ENCODE results near the gene COQ9.
"Not testable (repeated sequence)": the region's sequence is repeated elsewhere in the genome, so short reads cannot be mapped to it uniquely, and the experiment has no call there.

The COQ9 gene

GRCh38 chr16:57427824-57428223 is 19.5 kb upstream of the COQ9 start:
- H3K27me3 ChIP-seq (ENCODE audit: control insufficient read depth, insufficient read depth, low read length): no peaks in the 10 kb centered on the region
- H3K9me3 ChIP-seq (ENCODE audit: control insufficient read depth, insufficient read depth, low read length): no peaks in the 10 kb centered on the region
- no peak overlapping the region for H3K27ac ChIP-seq (ENCODE audit: low read depth, low read length)
- H3K4me3 ChIP-seq (ENCODE audit: low read depth, low read length): no peak overlapping the region
- no peaks in the 10 kb centered on the region for H3K4me1 ChIP-seq (ENCODE audit: control insufficient read depth, insufficient read depth, low read length)
- H3K9ac ChIP-seq (ENCODE audit: low read depth, low read length): no peak overlapping the region
- H3K36me3 ChIP-seq (ENCODE audit: control insufficient read depth, insufficient read depth, low read length): peaks cover 55% of the 10 kb centered on the region

DNA sequence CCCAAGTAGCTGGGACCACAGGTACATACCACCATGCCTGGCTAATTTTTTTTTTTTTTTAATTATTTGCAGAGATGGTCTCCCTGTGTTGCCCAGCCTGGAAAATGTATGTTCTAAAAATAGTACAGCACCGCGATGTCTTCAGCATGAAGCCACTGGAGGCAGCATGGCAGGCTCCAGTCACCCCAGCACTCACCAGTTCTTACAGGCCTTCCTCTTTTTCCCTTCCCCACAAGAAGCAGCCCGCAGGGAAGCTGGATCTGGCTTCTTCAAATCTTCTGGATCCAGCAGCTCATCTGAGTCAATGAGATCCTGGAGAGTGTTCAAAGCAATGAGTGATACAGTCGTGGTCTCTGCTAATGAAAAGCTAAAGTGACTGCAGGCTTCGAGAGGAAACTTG is 16.3 kb upstream of the COQ9 start:
- H3K4me3 ChIP-seq (ENCODE audit: low read depth, low read length): no peak overlapping the region
- no peaks in the 10 kb centered on the region for H3K4me1 ChIP-seq (ENCODE audit: control insufficient read depth, insufficient read depth, low read length)
- no peak overlapping the region for H3K9ac ChIP-seq (ENCODE audit: low read depth, low read length)
- H3K9me3 ChIP-seq (ENCODE audit: control insufficient read depth, insufficient read depth, low read length): no peaks in the 10 kb centered on the region
- H3K27me3 ChIP-seq (ENCODE audit: control insufficient read depth, insufficient read depth, low read length): no peaks in the 10 kb centered on the region
- no peak overlapping the region for H3K27ac ChIP-seq (ENCODE audit: low read depth, low read length)
- peaks cover 85% of the 10 kb centered on the region for H3K36me3 ChIP-seq (ENCODE audit: control insufficient read depth, insufficient read depth, low read length)

- Histone ChIP-seq H3K27ac (ENCODE audit: low read depth, low read length) (no peak overlapping the region), H3K4me3 (ENCODE audit: low read depth, low read length) (no peak overlapping the region), H3K9ac (ENCODE audit: low read depth, low read length) (no peak overlapping the region), H3K9me3 (ENCODE audit: control insufficient read depth, insufficient read depth, low read length) (no peaks in the 10 kb centered on the region), H3K27me3 (ENCODE audit: control insufficient read depth, insufficient read depth, low read length) (no peaks in the 10 kb centered on the region), H3K36me3 (ENCODE audit: control insufficient read depth, insufficient read depth, low read length) (peaks cover 92% of the 10 kb centered on the region), H3K4me1 (ENCODE audit: control insufficient read depth, insufficient read depth, low read length) (no peaks in the 10 kb centered on the region)
Observed at GRCh38 chr16:57432505-57432904, 14.8 kb upstream of the COQ9 start.

GRCh38 chr16:57432989-57433388 is 14.3 kb upstream of the COQ9 start:
- Histone ChIP-seq H3K27ac (ENCODE audit: low read depth, low read length) (no peak overlapping the region), H3K27me3 (ENCODE audit: control insufficient read depth, insufficient read depth, low read length) (no peaks in the 10 kb centered on the region), H3K36me3 (ENCODE audit: control insufficient read depth, insufficient read depth, low read length) (peaks cover 91% of the 10 kb centered on the region), H3K9me3 (ENCODE audit: control insufficient read depth, insufficient read depth, low read length) (no peaks in the 10 kb centered on the region), H3K9ac (ENCODE audit: low read depth, low read length) (no peak overlapping the region), H3K4me3 (ENCODE audit: low read depth, low read length) (no peak overlapping the region), H3K4me1 (ENCODE audit: control insufficient read depth, insufficient read depth, low read length) (no peaks in the 10 kb centered on the region)

- Histone ChIP-seq H3K27ac (ENCODE audit: low read depth, low read length) (no peak overlapping the region), H3K27me3 (ENCODE audit: control insufficient read depth, insufficient read depth, low read length) (no peaks in the 10 kb centered on the region), H3K9ac (ENCODE audit: low read depth, low read length) (no peak overlapping the region), H3K36me3 (ENCODE audit: control insufficient read depth, insufficient read depth, low read length) (peaks cover 91% of the 10 kb centered on the region), H3K4me1 (ENCODE audit: control insufficient read depth, insufficient read depth, low read length) (no peaks in the 10 kb centered on the region), H3K9me3 (ENCODE audit: control insufficient read depth, insufficient read depth, low read length) (no peaks in the 10 kb centered on the region), H3K4me3 (ENCODE audit: low read depth, low read length) (no peak overlapping the region)
Observed at GRCh38 chr16:57434003-57434402, 13.3 kb upstream of the COQ9 start.

DNA sequence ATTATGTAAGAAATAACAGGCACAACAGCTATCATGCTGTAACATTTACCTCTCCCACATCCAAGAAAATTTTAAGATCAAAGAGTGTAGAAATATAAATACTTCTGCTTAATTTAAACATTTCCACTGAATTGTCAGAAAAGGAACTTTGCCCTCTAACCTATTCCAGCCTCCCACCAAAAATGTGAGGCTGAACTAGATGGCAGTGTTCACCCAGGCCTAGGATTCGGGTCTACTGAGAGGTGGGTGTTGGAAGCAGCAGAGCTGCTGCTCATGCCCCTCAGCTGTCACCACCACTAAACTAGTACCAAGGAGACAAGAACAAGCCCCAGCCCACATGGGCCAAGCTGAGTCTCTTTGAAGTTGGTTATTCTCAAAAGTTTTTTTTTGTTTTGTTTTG is 11.4 kb upstream of the COQ9 start:
- Histone ChIP-seq H3K9ac (ENCODE audit: low read depth, low read length) (no peak overlapping the region), H3K27ac (ENCODE audit: low read depth, low read length) (no peak overlapping the region), H3K27me3 (ENCODE audit: control insufficient read depth, insufficient read depth, low read length) (no peaks in the 10 kb centered on the region), H3K9me3 (ENCODE audit: control insufficient read depth, insufficient read depth, low read length) (peaks cover 5% of the 10 kb centered on the region; the same call in 1 of the 2 replicates), H3K36me3 (ENCODE audit: control insufficient read depth, insufficient read depth, low read length) (peaks cover 89% of the 10 kb centered on the region), H3K4me1 (ENCODE audit: control insufficient read depth, insufficient read depth, low read length) (no peaks in the 10 kb centered on the region), H3K4me3 (ENCODE audit: low read depth, low read length) (no peak overlapping the region)

- not testable (repeated sequence) for H3K27me3 ChIP-seq (ENCODE audit: control insufficient read depth, insufficient read depth, low read length); H3K4me1 ChIP-seq (ENCODE audit: control insufficient read depth, insufficient read depth, low read length); H3K4me3 ChIP-seq (ENCODE audit: low read depth, low read length); H3K9me3 ChIP-seq (ENCODE audit: control insufficient read depth, insufficient read depth, low read length); H3K9ac ChIP-seq (ENCODE audit: low read depth, low read length); H3K27ac ChIP-seq (ENCODE audit: low read depth, low read length)
- H3K36me3 ChIP-seq (ENCODE audit: control insufficient read depth, insufficient read depth, low read length): peaks cover 51% of the 10 kb centered on the region
Observed at GRCh38 chr16:57439947-57440346, 7.3 kb upstream of the COQ9 start.

DNA sequence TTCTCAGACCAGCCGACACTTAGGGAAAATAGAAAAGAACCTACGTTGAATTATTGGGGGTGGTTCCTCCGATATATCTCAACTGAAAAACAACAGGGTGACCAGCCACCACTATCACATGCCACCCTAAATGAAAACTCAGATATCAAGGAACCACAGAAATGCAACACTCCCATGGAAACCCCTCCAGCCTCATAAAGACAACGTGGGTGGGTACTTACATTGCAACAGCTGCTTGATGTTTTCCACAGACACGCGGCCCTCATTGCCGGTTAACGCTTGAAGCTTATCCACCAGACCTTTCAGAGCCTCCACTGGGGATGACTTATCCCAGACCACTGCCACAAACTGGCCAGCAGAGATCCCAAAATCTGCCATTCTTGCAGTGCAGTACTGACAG is 6.7 kb upstream of the COQ9 start:
- not testable (repeated sequence) for H3K4me1 ChIP-seq (ENCODE audit: control insufficient read depth, insufficient read depth, low read length); H3K27me3 ChIP-seq (ENCODE audit: control insufficient read depth, insufficient read depth, low read length); H3K9ac ChIP-seq (ENCODE audit: low read depth, low read length); H3K9me3 ChIP-seq (ENCODE audit: control insufficient read depth, insufficient read depth, low read length); H3K4me3 ChIP-seq (ENCODE audit: low read depth, low read length); H3K27ac ChIP-seq (ENCODE audit: low read depth, low read length)
- H3K36me3 ChIP-seq (ENCODE audit: control insufficient read depth, insufficient read depth, low read length): peaks cover 46% of the 10 kb centered on the region

GRCh38 chr16:57444711-57445110 is 2.6 kb upstream of the COQ9 start:
- Histone ChIP-seq H3K4me3 (ENCODE audit: low read depth, low read length) (no peak overlapping the region), H3K9ac (ENCODE audit: low read depth, low read length) (no peak overlapping the region), H3K36me3 (ENCODE audit: control insufficient read depth, insufficient read depth, low read length) (peaks cover 12% of the 10 kb centered on the region), H3K9me3 (ENCODE audit: control insufficient read depth, insufficient read depth, low read length) (peaks cover 10% of the 10 kb centered on the region; the same call in 1 of the 2 replicates), H3K27ac (ENCODE audit: low read depth, low read length) (no peak overlapping the region), H3K4me1 (ENCODE audit: control insufficient read depth, insufficient read depth, low read length) (0 out of 2 replicates have a peak, but pooled peaks cover 5% of the 10 kb centered on the region), H3K27me3 (ENCODE audit: control insufficient read depth, insufficient read depth, low read length) (no peaks in the 10 kb centered on the region)

- Histone ChIP-seq H3K9ac (ENCODE audit: low read depth, low read length) (no peak overlapping the region), H3K4me1 (ENCODE audit: control insufficient read depth, insufficient read depth, low read length) (0 out of 2 replicates have a peak, but pooled peaks cover 5% of the 10 kb centered on the region), H3K27ac (ENCODE audit: low read depth, low read length) (no peak overlapping the region), H3K27me3 (ENCODE audit: control insufficient read depth, insufficient read depth, low read length) (no peaks in the 10 kb centered on the region), H3K36me3 (ENCODE audit: control insufficient read depth, insufficient read depth, low read length) (peaks cover 7% of the 10 kb centered on the region), H3K4me3 (ENCODE audit: low read depth, low read length) (no peak overlapping the region), H3K9me3 (ENCODE audit: control insufficient read depth, insufficient read depth, low read length) (peaks cover 8% of the 10 kb centered on the region; the same call in 1 of the 2 replicates)
Observed at GRCh38 chr16:57445510-57445909, 1.8 kb upstream of the COQ9 start.

- Histone ChIP-seq H3K4me1 (ENCODE audit: control insufficient read depth, insufficient read depth, low read length) (0 out of 2 replicates have a peak, but pooled peaks cover 5% of the 10 kb centered on the region), H3K36me3 (ENCODE audit: control insufficient read depth, insufficient read depth, low read length) (peaks cover 9% of the 10 kb centered on the region), H3K9me3 (ENCODE audit: control insufficient read depth, insufficient read depth, low read length) (no peaks in the 10 kb centered on the region), H3K4me3 (ENCODE audit: low read depth, low read length) (peak overlapping the region; percentile 92), H3K27me3 (ENCODE audit: control insufficient read depth, insufficient read depth, low read length) (no peaks in the 10 kb centered on the region), H3K27ac (ENCODE audit: low read depth, low read length) (peak overlapping the region; percentile 80), H3K9ac (ENCODE audit: low read depth, low read length) (peak overlapping the region; percentile 77)
Observed at GRCh38 chr16:57446531-57447185, 621 bp upstream of the COQ9 start.
